CD4-positive, alpha-beta T cell (primary cell): ENCODE results near the gene FAM124B. TPM values are rescaled to one million over a fixed set of nuclear protein-coding genes. Genes with fewer than 3 reads are reported as not detected.

Experiments used
- ATAC-seq: fragments of 200-7000 bp; cut with Tn5 transposase; one replicate; pipeline ENCODE4 v1.10.0; 2022; ENCODE audit warnings: mild to moderate bottlenecking; ENCODE audit not compliant: poor library complexity
- CTCF ChIA-PET: fragments of 350-600 bp; sonication (Branson Sonifier 250); formaldehyde crosslinking; loops from one replicate; lab custom pipeline; 2021; ENCODE audit warnings: antibody characterized with exemption, inconsistent platforms; lab: Charles Lee
- POLR2A ChIA-PET: fragments of 350-600 bp; sonication (Branson Sonifier 250); formaldehyde crosslinking; loops from one replicate; lab custom pipeline; 2021; ENCODE audit warnings: antibody characterized with exemption, inconsistent platforms; lab: Charles Lee
- DNase-seq, 14 experiments: peaks; one replicate each; pipeline ENCODE4 v3.0.0-alpha.2; 2013 to 2020; ENCODE audit warnings: mixed read lengths in 2 of 14
- H3K27ac ChIP-seq, 2 donors: one replicate each; pipeline versions ENCODE4 v1.5.1 to v1.7.0; 2013; ENCODE audit warnings: low read length in 2 of 2, low read depth in 1 of 2, mild to moderate bottlenecking in 1 of 2
- H3K27me3 ChIP-seq, 2 experiments: 1 replicate in 1 of 2; 2 replicates in 1 of 2; pipeline versions ENCODE4 v1.6.1 to v1.7.0; 2013; ENCODE audit warnings: low read length in 2 of 2, control low read depth in 1 of 2, mild to moderate bottlenecking in 1 of 2, moderate library complexity in 1 of 2; ENCODE audit not compliant: insufficient read depth in 2 of 2, control insufficient read depth in 1 of 2
- H3K36me3 ChIP-seq: one replicate; pipeline ENCODE4 v1.6.1; 2013; ENCODE audit warnings: low read length, control low read depth; ENCODE audit not compliant: insufficient read depth
- H3K4me1 ChIP-seq: one replicate; pipeline ENCODE4 v1.6.1; 2013; ENCODE audit warnings: low read length, control low read depth; ENCODE audit not compliant: insufficient read depth
- H3K4me3 ChIP-seq: one replicate; pipeline ENCODE4 v1.5.1; 2013; ENCODE audit warnings: mild to moderate bottlenecking, low read length, moderate library complexity
- H3K9me3 ChIP-seq, 2 experiments: 1 replicate in 1 of 2; 2 replicates in 1 of 2; pipeline versions ENCODE4 v1.6.1 to v1.7.0; 2013; ENCODE audit warnings: low read length in 2 of 2, mild to moderate bottlenecking in 2 of 2, control low read depth in 1 of 2, moderate library complexity in 1 of 2; ENCODE audit not compliant: control insufficient read depth in 1 of 2, insufficient read depth in 1 of 2
- H3K27ac Mint-ChIP-seq: one replicate; pipeline ENCODE4 v1.8.0; 2020; ENCODE audit warnings: mixed read lengths
- H3K27me3 Mint-ChIP-seq: one replicate; pipeline ENCODE4 v1.8.0; 2021; ENCODE audit warnings: mixed read lengths
- H3K36me3 Mint-ChIP-seq: one replicate; pipeline ENCODE4 v1.8.0; 2021; ENCODE audit warnings: low read depth, mixed read lengths
- H3K4me1 Mint-ChIP-seq: one replicate; pipeline ENCODE4 v1.8.0; 2021; ENCODE audit warnings: low read depth, mixed read lengths
- H3K4me3 Mint-ChIP-seq: one replicate; pipeline ENCODE4 v1.8.0; 2020; ENCODE audit warnings: mild to moderate bottlenecking, mixed read lengths
- H3K9me3 Mint-ChIP-seq: one replicate; pipeline ENCODE4 v1.8.0; 2020; ENCODE audit warnings: mixed read lengths
- intact Hi-C, 2 experiments: fragments of 100-400 bp; cut with DNase I in 1 of 2; cut with micrococcal nuclease in 1 of 2; formaldehyde crosslinking; loops; one replicate each; pipeline versions ENCODE4 v1.15.1 to v1.9.0; 2023 to 2025; cut with DNase I, micrococcal nuclease
- total RNA-seq, 174 experiments: library from RNA in 2 of 174; stranded (reverse) in 2 of 174; gene quantifications; one replicate each; pipeline ENCODE4 v1.2.3 and lab custom pipeline; 2021 to 2026
- TF ChIP-seq, protein P1 (sequence below): fragments of 200-600 bp; IDR thresholded peaks from one replicate; pipeline ENCODE4 v1.8.0; 2022; ENCODE audit warnings: antibody characterized with exemption, mild to moderate bottlenecking

FAM124B gene
- total RNA-seq, 2 experiments from 2014 or later, result 1.1 to 1.3 TPM

DNA sequence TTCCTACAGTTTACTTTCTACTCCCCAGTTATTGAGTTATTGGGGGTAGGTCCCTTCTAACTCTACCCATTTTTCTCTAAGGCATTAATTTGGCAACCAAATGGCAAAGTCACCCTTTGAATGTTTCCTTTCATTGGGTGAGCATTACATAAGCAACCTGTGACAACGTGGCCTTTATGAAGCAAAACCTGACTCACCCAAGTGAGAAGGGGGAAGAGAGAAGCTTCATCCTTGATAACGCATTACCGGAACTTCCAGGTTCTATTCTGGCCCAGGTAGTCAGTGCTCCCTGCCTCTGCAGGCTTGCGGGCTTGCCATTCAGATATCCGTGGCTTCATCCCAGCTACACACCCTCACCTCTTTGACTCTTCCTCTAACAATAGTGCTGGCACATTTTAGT, 39.1 kb upstream of the FAM124B start:
- POLR2A ChIA-PET, result no interaction called here
- Mint-ChIP-seq H3K27ac (no peak overlapping the region), H3K4me1 (peaks cover 5% of the 10 kb centered on the region), H3K36me3 (no peaks in the 10 kb centered on the region), H3K27me3 (peaks cover 59% of the 10 kb centered on the region), H3K9me3 (no peaks in the 10 kb centered on the region), H3K4me3 (no peak overlapping the region)
- DNase-seq (peak in 2 of 14 experiments; percentile 9 to 27), ATAC-seq (no peak)
- no peak overlapping the region for H3K27ac ChIP-seq
- intact Hi-C loops, result no loop called here
- TF ChIP-seq, protein P1, sequence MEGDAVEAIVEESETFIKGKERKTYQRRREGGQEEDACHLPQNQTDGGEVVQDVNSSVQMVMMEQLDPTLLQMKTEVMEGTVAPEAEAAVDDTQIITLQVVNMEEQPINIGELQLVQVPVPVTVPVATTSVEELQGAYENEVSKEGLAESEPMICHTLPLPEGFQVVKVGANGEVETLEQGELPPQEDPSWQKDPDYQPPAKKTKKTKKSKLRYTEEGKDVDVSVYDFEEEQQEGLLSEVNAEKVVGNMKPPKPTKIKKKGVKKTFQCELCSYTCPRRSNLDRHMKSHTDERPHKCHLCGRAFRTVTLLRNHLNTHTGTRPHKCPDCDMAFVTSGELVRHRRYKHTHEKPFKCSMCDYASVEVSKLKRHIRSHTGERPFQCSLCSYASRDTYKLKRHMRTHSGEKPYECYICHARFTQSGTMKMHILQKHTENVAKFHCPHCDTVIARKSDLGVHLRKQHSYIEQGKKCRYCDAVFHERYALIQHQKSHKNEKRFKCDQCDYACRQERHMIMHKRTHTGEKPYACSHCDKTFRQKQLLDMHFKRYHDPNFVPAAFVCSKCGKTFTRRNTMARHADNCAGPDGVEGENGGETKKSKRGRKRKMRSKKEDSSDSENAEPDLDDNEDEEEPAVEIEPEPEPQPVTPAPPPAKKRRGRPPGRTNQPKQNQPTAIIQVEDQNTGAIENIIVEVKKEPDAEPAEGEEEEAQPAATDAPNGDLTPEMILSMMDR, result no peak
- H3K9me3 ChIP-seq, result peaks cover 0 to 9% of the 10 kb centered on the region in 2 experiments
- H3K4me1 ChIP-seq, result peaks cover 10% of the 10 kb centered on the region
- no peaks in the 10 kb centered on the region for H3K36me3 ChIP-seq
- no peak overlapping the region for H3K4me3 ChIP-seq
- CTCF ChIA-PET, result no interaction called here
- H3K27me3 ChIP-seq, result peaks cover 14 to 28% of the 10 kb centered on the region in 2 experiments

- Histone ChIP-seq H3K4me3 (no peak overlapping the region), H3K27ac (no peak overlapping the region), H3K36me3 (no peaks in the 10 kb centered on the region), H3K9me3 (peaks cover 0 to 9% of the 10 kb centered on the region in 2 experiments), H3K4me1 (peaks cover 10% of the 10 kb centered on the region), H3K27me3 (peaks cover 14 to 23% of the 10 kb centered on the region in 2 experiments)
- Mint-ChIP-seq H3K27ac (no peak overlapping the region), H3K9me3 (no peaks in the 10 kb centered on the region), H3K27me3 (peaks cover 45% of the 10 kb centered on the region), H3K36me3 (no peaks in the 10 kb centered on the region), H3K4me1 (peaks cover 5% of the 10 kb centered on the region), H3K4me3 (no peak overlapping the region)
- CTCF ChIA-PET, result no interaction called here
- ATAC-seq (no peak), DNase-seq (no peak)
- TF ChIP-seq, protein P1, result no peak
- POLR2A ChIA-PET, result no interaction called here
- intact Hi-C loops, result no loop called here
These were observed 36.8 kb upstream of the FAM124B start for GRCh38 chr2:224438726-224439125.

DNA sequence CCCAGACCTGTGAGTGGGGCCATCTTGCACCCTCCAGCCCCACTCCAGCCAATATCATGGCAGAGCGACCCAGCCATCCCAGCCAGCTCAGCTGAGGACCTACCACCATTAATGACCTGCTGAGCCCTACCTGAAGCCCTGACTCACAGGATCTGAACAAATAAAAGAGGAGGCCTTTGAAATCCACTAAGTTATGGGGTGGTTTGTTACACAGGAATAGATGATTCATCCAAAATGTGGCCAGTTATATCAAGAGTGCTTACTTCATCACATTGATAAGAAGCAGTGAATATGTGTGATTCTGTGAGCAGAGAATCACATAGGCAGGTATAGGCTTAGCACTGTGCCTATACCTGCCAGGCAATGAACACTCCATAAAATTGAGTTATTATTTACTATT, 34.7 kb upstream of the FAM124B start:
- H3K4me3 Mint-ChIP-seq, result no peak overlapping the region
- Histone ChIP-seq H3K9me3 (peaks cover 0 to 4% of the 10 kb centered on the region in 2 experiments), H3K4me1 (no peaks in the 10 kb centered on the region), H3K36me3 (no peaks in the 10 kb centered on the region), H3K27ac (no peak overlapping the region), H3K27me3 (peaks cover 0 to 11% of the 10 kb centered on the region in 2 experiments), H3K4me3 (no peak overlapping the region)
- ChIA-PET CTCF (interaction anchor here (1.5 kb wide), 1 partner anchor 16 kb away, joined by 4 read pairs; no protein-coding TSS in a partner anchor), POLR2A (no interaction called here)
- no peaks in the 10 kb centered on the region for H3K9me3 Mint-ChIP-seq
- peaks cover 35% of the 10 kb centered on the region for H3K27me3 Mint-ChIP-seq
- H3K27ac Mint-ChIP-seq, result no peak overlapping the region
- intact Hi-C loops, result no loop called here
- TF ChIP-seq, protein P1, result no peak
- DNase-seq, result no peak
- H3K36me3 Mint-ChIP-seq, result no peaks in the 10 kb centered on the region
- H3K4me1 Mint-ChIP-seq, result no peaks in the 10 kb centered on the region
- ATAC-seq, result no peak
